Calu3 (cell line): ENCODE measurements around the gene IL31. TPM values are rescaled to one million over a fixed set of nuclear protein-coding genes. Genes with fewer than 3 reads are reported as not detected.

ENCODE experiments used
- BruUV-seq: library from RNA; stranded (reverse); fragments of 400-500 nt; replicated peaks from 2 replicates; lab custom pipeline; 2021; lab: Mats Ljungman, UMichigan
- CTCF ChIA-PET: fragments of 300-600 bp; sonication (Branson Sonifier 250); formaldehyde crosslinking; loops from one replicate; lab custom pipeline; 2022; ENCODE audit warnings: antibody characterized with exemption; lab: Charles Lee
- DNase-seq: peaks from one replicate; pipeline ENCODE4 v3.0.0; 2022
- H3K27ac Mint-ChIP-seq: one replicate; pipeline ENCODE4 v1.8.0; 2022; ENCODE audit warnings: mixed read lengths; ENCODE audit not compliant: unreplicated experiment
- H3K27me3 Mint-ChIP-seq: one replicate; pipeline ENCODE4 v1.8.0; 2022; ENCODE audit warnings: mixed read lengths; ENCODE audit not compliant: unreplicated experiment
- H3K36me3 Mint-ChIP-seq: one replicate; pipeline ENCODE4 v1.8.0; 2022; ENCODE audit warnings: mild to moderate bottlenecking, moderate library complexity, mixed read lengths; ENCODE audit not compliant: insufficient read depth, unreplicated experiment
- H3K4me1 Mint-ChIP-seq: one replicate; pipeline ENCODE4 v1.8.0; 2022; ENCODE audit warnings: mild to moderate bottlenecking, low read depth, mixed read lengths; ENCODE audit not compliant: unreplicated experiment
- H3K4me3 Mint-ChIP-seq: one replicate; pipeline ENCODE4 v1.8.0; 2022; ENCODE audit warnings: mild to moderate bottlenecking, low read depth, moderate library complexity, mixed read lengths; ENCODE audit not compliant: unreplicated experiment
- H3K9me3 Mint-ChIP-seq: one replicate; pipeline ENCODE4 v1.8.0; 2022; ENCODE audit warnings: low read depth, mixed read lengths; ENCODE audit not compliant: unreplicated experiment
- intact Hi-C: fragments of 100-400 bp; cut with micrococcal nuclease; formaldehyde crosslinking; loops from one replicate; pipeline ENCODE4 v1.10.0; 2022; ENCODE audit not compliant: unreplicated experiment
- total RNA-seq: library from RNA; stranded (reverse); gene quantifications from 2 replicates; pipeline ENCODE4 v1.2.3, GENCODE V29; 2022
- TF ChIP-seq, protein P1 (sequence below): fragments of 200-600 bp; IDR thresholded peaks from one replicate; pipeline ENCODE4 v1.8.0; 2022; ENCODE audit warnings: antibody characterized with exemption; ENCODE audit not compliant: unreplicated experiment

IL31 gene
- total RNA-seq, 1 experiment from 2014 or later, result not detected

DNA sequence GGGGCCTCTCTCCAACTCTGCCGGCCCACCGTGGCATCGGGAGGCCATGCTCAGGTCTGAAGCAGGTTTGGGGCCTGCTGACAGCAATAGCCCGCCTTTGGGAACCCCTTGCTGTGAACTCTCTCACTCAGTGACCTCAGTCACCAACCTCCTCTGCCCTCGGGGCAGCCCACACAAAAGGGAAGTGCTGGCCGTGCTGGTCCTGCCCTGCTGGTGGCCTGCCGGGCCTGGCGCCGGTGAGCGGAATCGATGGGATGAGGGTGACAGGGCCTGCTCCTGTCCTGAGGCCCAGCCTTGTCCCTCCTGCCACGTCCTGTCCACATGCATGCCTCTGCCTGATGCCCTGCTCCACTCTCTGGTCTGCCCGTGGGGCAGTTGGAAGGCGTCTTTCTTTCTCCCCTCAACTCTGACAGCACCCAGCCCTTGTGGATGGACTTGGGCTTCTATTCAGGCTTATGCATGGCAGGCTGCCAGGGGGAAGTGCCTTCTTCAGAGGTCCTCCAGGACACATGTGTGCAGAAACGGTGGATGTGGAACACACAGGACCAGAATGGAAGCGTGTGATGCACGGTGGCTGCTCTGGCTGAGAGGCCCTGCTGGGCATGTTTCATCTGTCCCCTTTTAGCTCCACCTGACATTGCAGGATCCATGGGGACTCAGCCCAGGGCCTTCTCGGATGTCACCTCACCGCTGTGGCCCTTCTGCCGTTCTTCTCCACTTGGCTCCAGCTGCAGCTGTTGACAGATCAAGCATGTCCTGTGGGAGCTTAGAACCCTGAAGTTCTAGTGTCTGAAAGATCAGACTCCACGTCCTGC lies 31.9 kb downstream of the IL31 start:
- CTCF ChIA-PET, result no interaction called here
- Mint-ChIP-seq H3K4me1 (no peaks in the 10 kb centered on the region), H3K36me3 (peaks cover 10% of the 10 kb centered on the region), H3K27me3 (no peaks in the 10 kb centered on the region), H3K27ac (no peak overlapping the region), H3K4me3 (no peak overlapping the region), H3K9me3 (no peaks in the 10 kb centered on the region)
- no peak for DNase-seq
- intact Hi-C loops, result no loop called here
- TF ChIP-seq, protein P1, sequence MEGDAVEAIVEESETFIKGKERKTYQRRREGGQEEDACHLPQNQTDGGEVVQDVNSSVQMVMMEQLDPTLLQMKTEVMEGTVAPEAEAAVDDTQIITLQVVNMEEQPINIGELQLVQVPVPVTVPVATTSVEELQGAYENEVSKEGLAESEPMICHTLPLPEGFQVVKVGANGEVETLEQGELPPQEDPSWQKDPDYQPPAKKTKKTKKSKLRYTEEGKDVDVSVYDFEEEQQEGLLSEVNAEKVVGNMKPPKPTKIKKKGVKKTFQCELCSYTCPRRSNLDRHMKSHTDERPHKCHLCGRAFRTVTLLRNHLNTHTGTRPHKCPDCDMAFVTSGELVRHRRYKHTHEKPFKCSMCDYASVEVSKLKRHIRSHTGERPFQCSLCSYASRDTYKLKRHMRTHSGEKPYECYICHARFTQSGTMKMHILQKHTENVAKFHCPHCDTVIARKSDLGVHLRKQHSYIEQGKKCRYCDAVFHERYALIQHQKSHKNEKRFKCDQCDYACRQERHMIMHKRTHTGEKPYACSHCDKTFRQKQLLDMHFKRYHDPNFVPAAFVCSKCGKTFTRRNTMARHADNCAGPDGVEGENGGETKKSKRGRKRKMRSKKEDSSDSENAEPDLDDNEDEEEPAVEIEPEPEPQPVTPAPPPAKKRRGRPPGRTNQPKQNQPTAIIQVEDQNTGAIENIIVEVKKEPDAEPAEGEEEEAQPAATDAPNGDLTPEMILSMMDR, result no peak
- no TSS peak for BruUV-seq

DNA sequence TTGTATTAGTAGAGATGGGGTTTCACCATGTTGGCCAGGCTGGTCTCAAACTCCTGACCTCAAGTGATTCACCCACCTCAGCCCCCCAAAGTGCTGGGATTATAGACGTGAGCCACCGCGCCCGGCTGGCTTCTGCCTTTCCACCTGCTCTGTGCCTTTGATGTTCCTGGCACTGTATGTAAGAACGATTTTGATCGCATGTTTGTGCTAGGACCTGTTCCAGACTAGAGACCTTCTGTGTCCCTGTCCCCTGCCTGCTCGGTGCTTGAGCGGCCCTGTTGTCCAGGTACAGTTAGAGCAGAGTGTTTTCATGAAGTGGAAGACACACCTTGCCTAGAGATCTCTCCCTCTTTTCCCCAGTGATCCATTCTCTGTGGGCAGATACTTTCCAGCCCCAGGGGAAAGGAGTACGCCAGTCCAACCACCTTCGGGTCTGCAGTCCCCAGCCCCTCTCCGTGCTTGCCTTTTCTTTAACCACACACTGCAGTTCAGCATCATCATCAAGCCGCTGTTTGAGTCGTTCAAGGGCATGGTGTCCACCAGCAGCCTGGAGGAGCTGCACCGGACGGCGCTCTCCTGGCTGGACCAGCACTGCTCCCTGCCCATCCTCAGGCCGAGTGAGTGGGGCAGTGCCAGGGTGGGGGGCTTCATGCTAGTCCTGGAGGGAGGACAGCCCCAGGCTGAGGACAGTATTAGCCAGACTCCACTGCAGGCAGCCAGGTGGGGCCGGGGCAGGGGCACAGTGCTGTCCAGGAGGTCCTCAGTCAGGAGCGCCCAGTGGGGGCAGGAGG lies 33.4 kb downstream of the IL31 start:
- Mint-ChIP-seq H3K9me3 (no peaks in the 10 kb centered on the region), H3K36me3 (peaks cover 10% of the 10 kb centered on the region), H3K4me1 (no peaks in the 10 kb centered on the region), H3K27ac (peak overlapping the region; percentile 39), H3K27me3 (no peaks in the 10 kb centered on the region), H3K4me3 (no peak overlapping the region)
- BruUV-seq, result no TSS peak
- TF ChIP-seq, protein P1, result no peak
- DNase-seq, result no peak
- intact Hi-C loops, result no loop called here
- CTCF ChIA-PET, result no interaction called here

DNA sequence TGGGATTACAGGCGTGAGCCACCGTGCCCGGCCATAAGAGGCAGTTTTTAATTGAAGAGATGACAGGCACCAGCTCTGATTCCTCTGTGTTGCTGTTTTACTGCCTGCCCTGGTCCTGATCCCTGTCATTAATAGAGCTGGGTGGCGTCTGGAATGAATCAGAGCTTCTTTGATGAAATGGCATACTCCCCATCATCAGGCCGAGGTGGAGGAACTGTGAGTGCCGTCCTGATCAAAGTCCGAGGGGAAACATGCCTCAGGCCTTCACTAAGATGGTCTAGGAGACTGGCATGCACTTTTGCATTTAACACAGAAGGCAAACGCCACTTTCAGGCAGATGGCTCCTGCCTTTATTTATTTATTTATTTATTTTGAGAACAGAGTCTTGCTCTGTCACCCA lies 34.1 kb downstream of the IL31 start:
- Mint-ChIP-seq H3K36me3 (peaks cover 10% of the 10 kb centered on the region), H3K27me3 (no peaks in the 10 kb centered on the region), H3K27ac (no peak overlapping the region), H3K4me1 (no peaks in the 10 kb centered on the region), H3K9me3 (no peaks in the 10 kb centered on the region), H3K4me3 (no peak overlapping the region)
- CTCF ChIA-PET, result no interaction called here
- no TSS peak for BruUV-seq
- DNase-seq, result no peak
- TF ChIP-seq, protein P1, result no peak
- intact Hi-C loops, result no loop called here

DNA sequence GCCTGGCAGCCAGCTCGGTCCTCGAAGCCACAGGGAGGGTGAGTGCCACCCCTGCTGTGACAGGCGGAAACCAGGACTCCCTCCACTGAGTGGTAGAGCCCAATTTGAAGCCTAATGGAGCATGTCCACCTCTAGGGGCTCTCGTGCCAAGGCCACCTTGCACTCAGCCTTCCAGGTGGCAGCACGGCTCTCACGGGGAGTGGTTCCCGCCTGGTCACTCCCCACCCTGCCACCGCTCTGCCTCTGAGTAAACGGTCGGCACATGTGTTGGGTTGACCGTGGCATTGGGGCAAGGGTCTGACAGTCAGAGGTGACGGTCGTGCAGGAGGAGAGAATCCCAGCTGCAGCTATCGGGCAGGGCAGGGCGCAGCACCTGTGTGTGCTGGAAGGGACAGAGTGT lies 34.8 kb downstream of the IL31 start:
- no TSS peak for BruUV-seq
- TF ChIP-seq, protein P1, result no peak
- H3K4me3 Mint-ChIP-seq, result no peak overlapping the region
- H3K9me3 Mint-ChIP-seq, result no peaks in the 10 kb centered on the region
- H3K27me3 Mint-ChIP-seq, result no peaks in the 10 kb centered on the region
- CTCF ChIA-PET, result no interaction called here
- intact Hi-C loops, result no loop called here
- no peak overlapping the region for H3K27ac Mint-ChIP-seq
- no peaks in the 10 kb centered on the region for H3K4me1 Mint-ChIP-seq
- DNase-seq, result no peak
- peaks cover 10% of the 10 kb centered on the region for H3K36me3 Mint-ChIP-seq
